K562 (cell line): ENCODE results near the gene LENG9. TPM values are rescaled to one million over a fixed set of nuclear protein-coding genes. Genes with fewer than 3 reads are reported as not detected.

Experiments
- ATAC-seq: fragments of 200-7000 bp; cut with Tn5 transposase; 3 replicates; pipeline ENCODE4 v1.9.1; 2020; ENCODE audit warnings: moderate library complexity
- BruUV-seq: library from RNA; stranded (reverse); fragments of 400-500 nt; replicated peaks from 2 replicates; lab custom pipeline; 2021; lab: Mats Ljungman, UMichigan
- CTCF ChIA-PET: fragments of 300-600 bp; formaldehyde crosslinking; extraction: SDS; loops from one replicate; lab custom pipeline; 2021; ENCODE audit warnings: low intra/inter-chr PET ratio; lab: Yijun Ruan, JAX
- POLR2A ChIA-PET: fragments of 300-600, 350-650 bp; sonication (Branson Sonifier 250); formaldehyde crosslinking; extraction: SDS; loops from one replicate; lab custom pipeline; 2021; ENCODE audit warnings: antibody characterized with exemption, inconsistent platforms; lab: Yijun Ruan, JAX
- DNase-seq, 4 experiments: peaks; one replicate each; pipeline versions ENCODE4 v3.0.0 to v3.0.0-alpha.2; 2011 to 2018; ENCODE audit warnings: low spot score in 3 of 4, mixed read lengths in 3 of 4; ENCODE audit errors: extremely low read depth in 1 of 4
- FAIRE-seq: peaks from 2 replicates; lab custom pipeline; 2011; peaks lifted over from hg19 to GRCh38; lab: Jason Lieb, UNC
- H2AFZ ChIP-seq: 2 replicates; pipeline ENCODE4 v1.6.0; 2011; ENCODE audit warnings: low read depth, low read length, control low read depth, inconsistent platforms
- H3K27ac ChIP-seq: fragments of 200-600 bp; 3 replicates; pipeline ENCODE4 v1.8.0; 2011; ENCODE audit warnings: low read depth, mild to moderate bottlenecking, control low read depth, inconsistent platforms, low read length, moderate library complexity, mixed read lengths; ENCODE audit errors: extremely low read depth
- H3K27me3 ChIP-seq, 2 experiments: fragments of 300-600 bp in 1 of 2; 2 replicates in 1 of 2; 3 replicates in 1 of 2; pipeline versions ENCODE4 v1.6.0 to v1.8.0; 2011; ENCODE audit warnings: inconsistent platforms in 2 of 2, low read length in 2 of 2, mild to moderate bottlenecking in 1 of 2, mixed read lengths in 1 of 2, moderate library complexity in 1 of 2; ENCODE audit not compliant: control insufficient read depth in 2 of 2, insufficient read depth in 2 of 2
- H3K36me3 ChIP-seq: fragments of 300-600 bp; 3 replicates; pipeline ENCODE4 v1.8.0; 2011; ENCODE audit warnings: mild to moderate bottlenecking, low read length, inconsistent platforms; ENCODE audit not compliant: control insufficient read depth, insufficient read depth
- H3K4me1 ChIP-seq, 2 experiments: fragments of 200-600 bp in 1 of 2; replicated peaks in 1 of 2; 2 replicates in 1 of 2; 3 replicates in 1 of 2; pipeline versions ENCODE4 v1.5.1 to v1.8.0; 2011; ENCODE audit warnings: inconsistent platforms in 2 of 2, low read length in 2 of 2, mild to moderate bottlenecking in 1 of 2, mixed read lengths in 1 of 2, moderate library complexity in 1 of 2; ENCODE audit not compliant: control insufficient read depth in 2 of 2, insufficient read depth in 2 of 2
- H3K4me2 ChIP-seq: 2 replicates; pipeline ENCODE4 v1.6.1; 2011; ENCODE audit warnings: low read length, control low read depth, inconsistent platforms, mixed read lengths; ENCODE audit not compliant: insufficient read depth
- H3K4me3 ChIP-seq: fragments of 200-600 bp; sonication (generic), shearing (Covaris generic); 2 replicates; pipeline ENCODE4 v1.5.1; 2016; ENCODE audit warnings: control low read depth, inconsistent platforms
- H3K79me2 ChIP-seq: fragments of 200-600 bp; 3 replicates; pipeline ENCODE4 v1.8.0; 2011; ENCODE audit warnings: low read length, inconsistent platforms; ENCODE audit not compliant: control insufficient read depth, insufficient read depth
- H3K9ac ChIP-seq, 2 experiments: 2 replicates each; pipeline versions ENCODE4 v1.6.0 to v1.6.1; 2011; ENCODE audit warnings: low read depth in 2 of 2, low read length in 2 of 2, control low read depth in 1 of 2, inconsistent platforms in 1 of 2, mild to moderate bottlenecking in 1 of 2, mixed read lengths in 1 of 2; ENCODE audit not compliant: insufficient read depth in 1 of 2
- H3K9me1 ChIP-seq: one replicate; pipeline ENCODE4 v1.6.0; 2011; ENCODE audit warnings: inconsistent platforms, mild to moderate bottlenecking, low read length, moderate library complexity; ENCODE audit not compliant: control insufficient read depth, insufficient read depth
- H3K9me3 ChIP-seq: replicated peaks from 2 replicates; pipeline ENCODE4 v1.5.1; 2011; ENCODE audit warnings: low read depth, low read length, inconsistent platforms; ENCODE audit not compliant: control insufficient read depth, insufficient read depth
- H4K20me1 ChIP-seq: replicated peaks from 2 replicates; pipeline ENCODE4 v1.6.1; 2011; ENCODE audit warnings: low read length, inconsistent platforms, mixed read lengths; ENCODE audit not compliant: control insufficient read depth, insufficient read depth
- EZH2 ChIP-seq: IDR thresholded peaks from 2 replicates; pipeline ENCODE4 v1.6.1; 2012; ENCODE audit warnings: low read depth, mild to moderate bottlenecking, inconsistent platforms, low read length, borderline replicate concordance
- HNRNPL ChIP-seq: fragments of 200-400 bp; formaldehyde crosslinking; IDR thresholded peaks from 2 replicates; pipeline ENCODE4 v1.6.1; 2017; ENCODE audit warnings: low read depth, mild to moderate bottlenecking, low read length
- SREBF1 ChIP-seq: fragments of 150-350 bp; IDR thresholded peaks from 2 replicates; pipeline ENCODE4 v1.6.1; 2014; ENCODE audit warnings: antibody characterized with exemption, low read depth, low read length, borderline replicate concordance
- SRSF9 ChIP-seq: fragments of 200-400 bp; formaldehyde crosslinking; IDR thresholded peaks from 2 replicates; pipeline ENCODE4 v1.6.1; 2017; ENCODE audit warnings: low read depth, low read length, borderline replicate concordance
- THRAP3 ChIP-seq: fragments of 450-650 bp; IDR thresholded peaks from 2 replicates; pipeline ENCODE4 v1.6.1; 2016; ENCODE audit warnings: mild to moderate bottlenecking, inconsistent platforms, borderline replicate concordance
- TOE1 ChIP-seq, 2 experiments: fragments of 450-650 bp in 1 of 2; sonication (generic) in 1 of 2; formaldehyde crosslinking in 1 of 2; IDR thresholded peaks; 2 replicates each; pipeline versions ENCODE4 v1.7.1 to v1.8.0; 2016 to 2022; ENCODE audit warnings: borderline replicate concordance in 2 of 2, mild to moderate bottlenecking in 2 of 2, antibody characterized with exemption in 1 of 2, inconsistent platforms in 1 of 2, low read depth in 1 of 2, missing genetic modification reagents in 1 of 2, moderate library complexity in 1 of 2
- ZBTB40 ChIP-seq, 2 experiments: fragments of 450-650 bp in 1 of 2; sonication (generic) in 1 of 2; formaldehyde crosslinking in 1 of 2; IDR thresholded peaks; 2 replicates each; pipeline versions ENCODE4 v1.7.1 to v1.9.0; 2016 to 2022; ENCODE audit warnings: inconsistent platforms in 1 of 2, mild to moderate bottlenecking in 1 of 2, missing genetic modification reagents in 1 of 2
- ZBTB43 ChIP-seq: sonication (generic); formaldehyde crosslinking; IDR thresholded peaks from 2 replicates; pipeline ENCODE4 v1.8.0; 2023; ENCODE audit warnings: mild to moderate bottlenecking, missing genetic modification reagents
- ZFX ChIP-seq: sonication (generic); formaldehyde crosslinking; IDR thresholded peaks from 2 replicates; pipeline ENCODE4 v1.8.0; 2022; ENCODE audit warnings: mild to moderate bottlenecking, missing genetic modification reagents, moderate library complexity
- WGBS: fragments of 100-300 bp; shearing (Covaris generic); methylation state at CpG from one replicate; pipeline ENCODE4 v1.1.6; 2016; ENCODE audit warnings: low coverage, mixed read lengths; ENCODE audit not compliant: insufficient coverage; ENCODE audit errors: missing lambda C conversion rate; 5-methylcytosine and 5-hydroxymethylcytosine counted together
- in situ Hi-C: fragments of 300-500 bp; cut with MboI; formaldehyde crosslinking; loops from 4 replicates; pipeline ENCODE4 v1.15.0; 2018; ENCODE audit warnings: inconsistent platforms, mixed read lengths
- intact Hi-C: fragments of 100-400 bp; cut with micrococcal nuclease; formaldehyde crosslinking; loops from 2 replicates; pipeline ENCODE4 v1.14.2; 2022
- polyA plus RNA-seq, 8 experiments: library from polyadenylated mRNA; depleted of rRNA in 4 of 8; stranded (reverse) in 5 of 8; unstranded in 3 of 8; fragments of >200 nt; fragmentation: Nextera tagmentation in 2 of 8; fragmentation: Illumina TruSeq in 1 of 8; extraction: Ambion mirVana in 2 of 8; extraction: Trizol in 1 of 8; gene quantifications; 2 replicates each; pipeline versions ENCODE4 v1.2.1 to v1.2.3, GENCODE V29; 2011 to 2014; ENCODE audit warnings: inconsistent platforms in 1 of 8, missing spikeins in 1 of 8
- total RNA-seq, 7 experiments: library from RNA; depleted of rRNA in 6 of 7; stranded (reverse); fragments of >200 nt in 6 of 7; fragmentation: Illumina TruSeq in 2 of 7; extraction: Trizol in 2 of 7; gene quantifications; 2 replicates each; pipeline versions ENCODE4 v1.2.1 to v1.2.3, GENCODE V29; 2011 to 2021; ENCODE audit warnings: low replicate concordance in 1 of 7

The LENG9 gene
- total and polyA plus RNA-seq, 9 of the 15 experiments (the other 6 are each of a cell fraction or from before 2014, with no cell fraction given): 0.06 to 0.64 (median 0.33) TPM; not detected in 1

DNA sequence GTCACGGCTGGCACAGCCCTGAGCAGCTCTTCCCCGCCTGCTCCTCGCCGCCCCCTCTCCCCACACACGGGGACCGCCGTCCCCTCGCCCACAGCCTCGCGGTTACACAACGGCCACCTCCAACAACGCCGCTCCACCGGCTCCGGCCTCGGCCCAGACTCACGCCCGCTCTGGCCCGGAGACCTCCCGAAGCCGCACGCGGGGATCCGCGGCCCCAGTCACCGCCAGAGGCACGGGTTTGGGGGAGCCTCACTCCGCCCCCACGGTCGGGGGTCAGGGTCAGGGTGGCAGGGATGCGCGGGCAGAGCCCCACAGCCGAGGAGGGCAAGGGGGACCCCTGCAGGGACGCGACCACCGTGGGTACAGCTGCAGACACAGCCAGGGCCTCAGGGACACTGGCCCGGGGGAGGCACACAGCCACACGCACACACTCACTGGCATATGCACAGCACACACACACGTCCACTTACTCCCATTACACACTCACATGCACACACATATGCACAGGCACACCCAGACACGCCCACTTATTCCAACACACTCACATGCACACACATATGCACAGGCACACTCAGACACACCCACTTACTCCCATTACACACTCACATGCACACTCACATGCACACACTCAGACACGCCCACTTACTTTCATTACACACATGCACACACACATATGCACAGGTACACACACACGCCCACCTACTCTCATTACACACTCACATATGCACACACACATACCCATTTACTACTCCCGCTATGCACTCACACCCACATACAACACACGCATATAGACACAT is 46.7 kb downstream of the LENG9 start:
- Histone ChIP-seq H3K9ac (no peak overlapping the region), H3K27ac (no peak overlapping the region), H3K9me1 (no peaks in the 10 kb centered on the region), H3K9me3 (no peaks in the 10 kb centered on the region), H3K4me1 (peaks cover 0 to 33% of the 10 kb centered on the region in 2 experiments; a peak in 3 of 5 replicates), H3K36me3 (no peaks in the 10 kb centered on the region), H3K4me2 (no peak overlapping the region), H4K20me1 (peaks cover 5% of the 10 kb centered on the region; the same call in 1 of the 2 replicates), H2AFZ (no peak overlapping the region), H3K4me3 (no peak overlapping the region), H3K27me3 (peaks cover 8 to 25% of the 10 kb centered on the region in 2 experiments), H3K79me2 (no peaks in the 10 kb centered on the region)
- intact Hi-C loops: no loop called here
- POLR2A ChIA-PET: no interaction called here
- DNase-seq (peak in 1 of 4 experiments; percentile 4), FAIRE-seq (no peak), ATAC-seq (no peak)
- 42% methylated on average over 19 of the region's 44 CpGs for WGBS
- in situ Hi-C loops: no loop called here
- CTCF ChIA-PET: no interaction called here
- no TSS peak for BruUV-seq
- TF ChIP-seq SREBF1 (no peak), SRSF9 (no peak), ZFX (CRISPR knock-in tag) (no peak), THRAP3 (no peak), TOE1 (IDR thresholded peaks at IDR 0.05; ENCODE audit: borderline replicate concordance) (no peak), TOE1 (CRISPR knock-in tag; IDR thresholded peaks at IDR 0.05; ENCODE audit: borderline replicate concordance, low read depth) (no peak), EZH2 (no peak), ZBTB43 (CRISPR knock-in tag) (peak; percentile 96), HNRNPL (0 out of 2 replicates have a peak, but pooled peaks have one; percentile 46), ZBTB40 (IDR thresholded peaks at IDR 0.05) (no peak), ZBTB40 (CRISPR knock-in tag; IDR thresholded peaks at IDR 0.05) (no peak)
